Germinal center (tissue), 1 donor: ENCODE results near the gene ST3GAL3.
A peak's percentile ranks its signal among the peaks of the same experiment; 100 is the strongest.

Experiments
- DNase-seq: peaks from one replicate; pipeline ENCODE4 v3.0.0; 2012; ENCODE audit warnings: mixed read lengths, low spot score

ST3GAL3 gene

GRCh38 chr1:43914576-43915525 is 207.5 kb downstream of the ST3GAL3 start:
- DNase-seq: no peak

GRCh38 chr1:43919906-43920305 is 212.6 kb downstream of the ST3GAL3 start:
- no peak for DNase-seq

GRCh38 chr1:43921022-43921421 is 213.7 kb downstream of the ST3GAL3 start:
- no peak for DNase-seq

- no peak for DNase-seq
These were observed 217.2 kb downstream of the ST3GAL3 start for GRCh38 chr1:43924516-43924915.

GRCh38 chr1:43925846-43926245 is 218.5 kb downstream of the ST3GAL3 start:
- no peak for DNase-seq

GRCh38 chr1:43930168-43930948 is 223.0 kb downstream of the ST3GAL3 start:
- peak; percentile 59 for DNase-seq

- DNase-seq: no peak
These were observed 223.6 kb downstream of the ST3GAL3 start for GRCh38 chr1:43930949-43931275.

GRCh38 chr1:43931711-43932660 is 224.7 kb downstream of the ST3GAL3 start:
- DNase-seq: no peak

GRCh38 chr1:43932786-43933385 is 225.6 kb downstream of the ST3GAL3 start:
- no peak for DNase-seq

GRCh38 chr1:43933386-43934100 is 226.2 kb downstream of the ST3GAL3 start, which contains the start of gene ARTN:
Gene ARTN, plus strand, starts transcription at chr1:43933801. Its CDS starts 1,856 bp downstream, at chr1:43935657.
- DNase-seq: no peak

GRCh38 chr1:43934101-43934985 is 227.0 kb downstream of the ST3GAL3 start:
- peak; percentile 79 for DNase-seq

- DNase-seq: no peak
These were observed 227.6 kb downstream of the ST3GAL3 start for GRCh38 chr1:43934986-43935324.

GRCh38 chr1:43935711-43936427 is 228.5 kb downstream of the ST3GAL3 start:
- DNase-seq: no peak

- DNase-seq: peak; percentile 51
These were observed 229.3 kb downstream of the ST3GAL3 start for GRCh38 chr1:43936431-43937151.

- no peak for DNase-seq
These were observed 230.0 kb downstream of the ST3GAL3 start for GRCh38 chr1:43937179-43937865.

- no peak for DNase-seq
These were observed 231.0 kb downstream of the ST3GAL3 start for GRCh38 chr1:43938383-43938782.

- no peak for DNase-seq
These were observed 231.7 kb downstream of the ST3GAL3 start for GRCh38 chr1:43938892-43939587.
